OCI-LY7 (cell line): ENCODE data around the gene ARHGEF11.

Experiments used
- CTCF ChIP-seq: fragments of 200-600 bp; sonication (generic); conservative IDR thresholded peaks from 2 replicates; pipeline ENCODE4 v1.5.1; 2014; ENCODE audit warnings: mild to moderate bottlenecking, antibody characterized with exemption, low read length, moderate library complexity, mixed read lengths
- EZH2phosphoT487 ChIP-seq: fragments of 200-600 bp; sonication (generic); IDR thresholded peaks from 2 replicates; pipeline ENCODE4 v1.6.1; 2018; ENCODE audit warnings: low read depth, borderline replicate concordance, mild to moderate bottlenecking, mixed run types, antibody characterized with exemption, low read length, moderate library complexity, mixed read lengths

GRCh38 chr1:156905176-156905575 lies 140.4 kb downstream of the ARHGEF11 start:
- TF ChIP-seq CTCF = no peak
- no peak for TF ChIP-seq EZH2phosphoT487
